Lung microvascular endothelial cell (primary cell): ENCODE data around the gene CHL1. TPM values are rescaled to one million over a fixed set of nuclear protein-coding genes. Genes with fewer than 3 reads are reported as not detected.

Source experiments
- DNase-seq, 2 donors: peaks; one replicate each; pipeline versions ENCODE4 v3.0.0 to v3.0.0-alpha.2; 2010; ENCODE audit warnings: low read depth in 2 of 2
- total RNA-seq: library from RNA; depleted of rRNA; stranded (reverse); fragments of >200 nt; gene quantifications from 2 replicates; pipeline ENCODE4 v1.2.1, GENCODE V29; 2014

The CHL1 gene, protein sequence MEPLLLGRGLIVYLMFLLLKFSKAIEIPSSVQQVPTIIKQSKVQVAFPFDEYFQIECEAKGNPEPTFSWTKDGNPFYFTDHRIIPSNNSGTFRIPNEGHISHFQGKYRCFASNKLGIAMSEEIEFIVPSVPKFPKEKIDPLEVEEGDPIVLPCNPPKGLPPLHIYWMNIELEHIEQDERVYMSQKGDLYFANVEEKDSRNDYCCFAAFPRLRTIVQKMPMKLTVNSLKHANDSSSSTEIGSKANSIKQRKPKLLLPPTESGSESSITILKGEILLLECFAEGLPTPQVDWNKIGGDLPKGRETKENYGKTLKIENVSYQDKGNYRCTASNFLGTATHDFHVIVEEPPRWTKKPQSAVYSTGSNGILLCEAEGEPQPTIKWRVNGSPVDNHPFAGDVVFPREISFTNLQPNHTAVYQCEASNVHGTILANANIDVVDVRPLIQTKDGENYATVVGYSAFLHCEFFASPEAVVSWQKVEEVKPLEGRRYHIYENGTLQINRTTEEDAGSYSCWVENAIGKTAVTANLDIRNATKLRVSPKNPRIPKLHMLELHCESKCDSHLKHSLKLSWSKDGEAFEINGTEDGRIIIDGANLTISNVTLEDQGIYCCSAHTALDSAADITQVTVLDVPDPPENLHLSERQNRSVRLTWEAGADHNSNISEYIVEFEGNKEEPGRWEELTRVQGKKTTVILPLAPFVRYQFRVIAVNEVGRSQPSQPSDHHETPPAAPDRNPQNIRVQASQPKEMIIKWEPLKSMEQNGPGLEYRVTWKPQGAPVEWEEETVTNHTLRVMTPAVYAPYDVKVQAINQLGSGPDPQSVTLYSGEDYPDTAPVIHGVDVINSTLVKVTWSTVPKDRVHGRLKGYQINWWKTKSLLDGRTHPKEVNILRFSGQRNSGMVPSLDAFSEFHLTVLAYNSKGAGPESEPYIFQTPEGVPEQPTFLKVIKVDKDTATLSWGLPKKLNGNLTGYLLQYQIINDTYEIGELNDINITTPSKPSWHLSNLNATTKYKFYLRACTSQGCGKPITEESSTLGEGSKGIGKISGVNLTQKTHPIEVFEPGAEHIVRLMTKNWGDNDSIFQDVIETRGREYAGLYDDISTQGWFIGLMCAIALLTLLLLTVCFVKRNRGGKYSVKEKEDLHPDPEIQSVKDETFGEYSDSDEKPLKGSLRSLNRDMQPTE (N-terminal part only)
- total RNA-seq: not detected in 2 replicates

DNA sequence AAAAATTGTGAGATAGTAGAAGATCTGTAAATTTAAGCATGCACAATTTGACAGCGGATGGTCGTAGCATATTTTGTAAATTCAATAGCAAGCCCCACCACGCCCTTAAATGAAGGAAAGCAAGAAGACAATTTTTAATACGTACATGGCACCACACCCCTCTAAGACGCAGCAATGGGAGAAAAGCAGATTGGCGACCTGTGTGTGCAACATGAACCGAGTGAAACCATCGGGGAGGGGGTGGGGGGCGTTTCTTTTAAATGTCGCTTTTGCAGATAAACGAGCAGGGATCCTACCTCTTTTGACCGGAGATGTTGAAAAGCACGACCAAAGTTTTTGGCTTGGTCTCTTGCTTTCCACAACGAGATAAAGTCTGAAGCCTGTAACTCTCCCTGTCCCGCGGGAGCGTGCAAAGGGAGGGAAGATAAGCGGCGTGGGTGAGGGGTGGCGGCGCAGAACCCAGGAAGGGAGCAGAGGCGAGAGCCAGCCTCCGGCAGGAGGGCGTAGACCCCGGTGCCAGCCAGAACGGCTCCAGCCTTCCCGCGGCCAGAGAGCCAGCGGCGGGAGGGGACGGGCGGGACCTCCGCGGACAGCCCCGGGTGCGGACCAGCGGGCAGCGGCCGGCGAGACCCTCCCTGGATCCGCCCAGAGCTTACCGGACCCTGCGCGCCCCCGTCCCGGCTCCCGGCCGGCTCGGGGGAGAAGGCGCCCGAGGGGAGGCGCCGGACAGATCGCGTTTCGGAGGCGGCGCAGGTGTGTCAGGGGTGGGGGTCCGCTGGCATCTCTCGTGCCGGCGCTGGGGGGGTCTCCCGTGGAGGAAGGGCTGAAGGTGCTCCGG, at the start of gene CHL1:
CHL1 (plus strand) TSS at position 453 of the 838 bp plus-strand sequence. CDS start 123,014 bp downstream, outside the sequence.
- DNase-seq: no peak

DNA sequence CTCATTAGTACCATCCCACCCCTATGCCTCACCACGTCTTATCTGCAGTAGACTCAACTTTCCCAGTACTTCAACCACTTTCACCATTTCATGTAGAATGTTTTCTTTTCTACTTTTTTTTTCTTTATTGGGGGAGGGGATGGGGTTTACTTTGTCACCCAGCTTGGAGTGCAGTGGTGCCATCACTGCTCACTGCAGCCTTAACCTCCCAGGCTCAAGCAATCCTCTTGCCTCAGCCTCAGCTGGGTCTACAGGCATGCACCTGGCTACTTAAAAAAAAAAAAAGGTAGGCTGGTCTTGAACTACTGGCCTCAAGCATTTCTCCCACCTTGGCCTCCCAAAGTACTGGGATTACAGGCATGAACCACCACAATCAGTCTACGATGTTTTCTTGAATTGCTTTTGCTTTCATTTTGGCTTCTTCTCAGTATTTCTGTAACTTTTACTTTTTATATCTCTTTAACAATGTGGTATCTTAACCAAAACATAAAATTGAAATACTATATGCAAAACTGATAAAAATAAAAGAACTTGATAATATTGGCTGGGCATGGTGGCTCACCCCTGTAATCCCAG, 44.9 kb upstream of the CHL1 start:
- no peak for DNase-seq

DNA sequence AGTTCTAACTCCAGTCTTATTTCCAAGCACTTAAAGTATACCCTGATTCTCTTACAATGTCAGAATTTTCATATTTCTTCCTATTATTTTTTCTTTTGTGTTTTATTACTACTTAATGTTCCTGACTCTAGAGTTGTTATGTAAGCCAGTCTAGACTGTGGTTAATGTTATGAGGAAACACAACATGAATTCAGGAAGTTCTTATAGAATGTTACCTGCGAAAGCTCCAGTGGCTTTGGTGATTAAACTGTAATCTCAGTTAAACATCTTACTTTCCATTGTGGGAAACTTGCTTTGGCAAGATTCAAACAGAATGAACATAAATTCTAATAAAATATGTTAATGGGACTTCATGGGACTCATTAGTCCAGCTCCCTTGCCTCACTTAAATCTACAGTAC, 36.6 kb upstream of the CHL1 start:
- DNase-seq: no peak

DNA sequence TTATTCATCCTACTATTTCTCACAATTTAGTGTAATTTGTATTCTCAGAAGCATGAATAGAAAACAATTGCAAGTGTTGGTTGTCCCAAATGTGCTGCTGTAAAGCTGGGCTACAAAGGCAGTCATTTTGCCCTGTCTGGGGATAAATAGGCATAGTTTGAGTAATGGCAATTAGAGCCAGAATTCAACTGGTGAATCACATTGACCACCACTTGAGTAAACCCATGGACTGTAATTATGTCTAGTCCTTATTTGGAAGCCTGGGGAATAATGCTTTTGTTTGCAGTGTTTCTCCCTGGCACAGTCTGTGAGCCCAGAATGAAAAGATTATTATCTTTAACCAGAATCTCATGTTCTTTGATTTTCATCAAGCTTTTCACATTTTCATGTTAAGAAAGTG, 30.5 kb upstream of the CHL1 start:
- DNase-seq: no peak

DNA sequence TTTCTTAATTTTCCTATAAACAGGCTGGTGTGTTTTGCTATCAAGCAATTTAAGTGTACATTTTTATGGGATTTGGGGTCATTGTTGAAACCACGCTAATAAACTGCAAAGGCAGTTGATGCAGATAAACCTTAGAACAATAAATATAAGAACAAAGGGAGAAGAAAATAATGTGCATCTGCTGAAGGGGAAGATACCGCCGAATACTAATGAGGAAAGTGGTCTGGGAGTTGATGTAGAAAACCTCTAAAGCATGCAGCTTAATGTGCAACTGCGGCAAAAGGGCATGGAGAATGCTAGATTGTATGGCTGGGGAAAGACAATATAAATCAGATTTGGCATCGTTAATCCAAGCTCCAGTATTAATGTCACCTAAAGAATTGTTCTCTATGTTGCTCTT, 29.8 kb upstream of the CHL1 start:
- no peak for DNase-seq

DNA sequence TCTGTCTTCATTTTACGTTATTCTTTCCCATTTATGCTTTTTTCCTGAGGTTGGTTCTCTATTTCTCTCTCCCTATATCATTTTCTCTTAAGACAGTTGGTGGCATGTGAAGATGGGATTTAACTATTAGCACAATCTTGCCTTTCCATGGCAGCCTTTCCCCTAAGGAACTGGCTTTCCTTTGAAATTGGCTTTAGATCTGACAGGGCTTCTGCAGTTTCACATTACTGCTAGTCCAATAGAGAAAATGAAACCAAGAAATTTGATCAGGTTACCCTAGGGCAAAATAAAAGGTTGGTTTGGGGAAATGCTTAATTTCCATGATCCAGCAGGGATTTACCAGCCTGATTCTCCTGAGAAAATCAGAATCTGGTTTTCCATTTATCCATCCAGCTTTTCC, 22.7 kb upstream of the CHL1 start:
- DNase-seq: no peak

DNA sequence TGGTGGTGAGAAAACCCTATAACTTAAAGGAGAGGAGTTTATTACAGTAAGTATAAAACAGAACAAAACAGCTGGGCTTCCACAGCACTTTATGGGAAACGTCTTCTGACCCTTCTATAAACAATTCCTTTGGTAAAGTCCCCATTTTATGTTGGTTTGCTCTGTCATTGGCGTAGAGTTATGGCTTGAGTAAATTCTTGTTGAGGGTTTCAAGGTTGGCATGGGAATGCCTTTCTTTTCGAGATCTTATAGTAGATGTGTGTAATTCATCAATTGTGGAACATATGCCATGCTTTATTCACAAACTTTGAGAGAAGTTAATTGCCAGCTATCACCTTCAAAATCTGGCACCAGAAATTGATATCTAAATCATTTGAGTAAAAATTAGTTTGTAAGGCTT, 11.6 kb upstream of the CHL1 start:
- no peak for DNase-seq

DNA sequence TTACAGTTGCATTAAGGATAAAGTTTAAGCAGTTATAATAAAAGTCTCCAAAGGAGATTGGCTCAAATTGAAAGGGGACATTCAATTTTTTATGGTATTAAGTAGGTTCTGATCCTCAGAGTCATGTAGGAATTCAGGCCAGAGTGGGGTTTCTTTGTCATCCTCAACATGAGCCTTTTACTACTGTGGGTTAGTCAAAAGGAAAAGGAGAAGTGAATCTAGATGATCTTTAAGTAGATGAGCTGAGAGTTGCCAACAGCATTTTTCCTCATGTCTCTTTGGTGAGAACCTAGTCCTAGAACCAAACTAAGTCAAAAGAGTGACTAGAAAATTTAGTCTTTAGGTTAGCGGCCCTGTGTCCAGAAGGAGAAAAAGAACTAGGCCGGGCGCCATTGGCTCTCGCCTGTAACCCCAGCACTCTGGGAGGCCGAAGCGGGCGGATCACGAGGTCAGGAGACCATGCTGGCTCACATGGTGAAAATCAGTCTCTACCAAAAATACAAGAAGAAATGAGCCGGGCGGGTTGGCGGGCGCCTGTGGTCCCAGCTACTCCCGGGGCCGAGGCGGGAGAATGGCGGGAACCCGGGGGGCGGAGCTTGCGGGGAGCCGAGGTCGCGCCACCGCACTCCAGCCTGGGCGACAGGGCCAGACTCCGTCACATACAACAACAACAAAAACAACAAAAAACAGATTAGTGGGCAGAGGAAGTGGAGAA, 4.2 kb upstream of the CHL1 start:
- DNase-seq: no peak

DNA sequence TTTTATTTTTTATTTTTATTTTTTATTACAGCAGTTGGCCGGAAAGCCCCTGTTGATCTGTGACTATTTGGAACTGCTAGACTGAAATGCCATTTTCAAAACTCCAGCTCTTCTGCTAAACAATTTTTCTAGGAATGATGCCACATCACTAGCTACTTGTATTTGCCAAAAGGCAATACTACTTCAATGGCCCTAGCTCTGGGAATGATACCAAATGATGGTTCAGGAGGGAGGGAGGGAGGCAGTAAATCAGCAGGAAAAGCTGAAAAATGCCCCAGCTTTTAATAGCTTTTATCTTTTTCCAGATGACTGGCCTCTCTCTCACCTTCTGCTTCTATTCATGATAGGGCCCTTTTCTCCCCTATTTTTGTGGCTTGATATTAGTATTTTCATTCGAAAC, 2.6 kb upstream of the CHL1 start:
- no peak for DNase-seq

DNA sequence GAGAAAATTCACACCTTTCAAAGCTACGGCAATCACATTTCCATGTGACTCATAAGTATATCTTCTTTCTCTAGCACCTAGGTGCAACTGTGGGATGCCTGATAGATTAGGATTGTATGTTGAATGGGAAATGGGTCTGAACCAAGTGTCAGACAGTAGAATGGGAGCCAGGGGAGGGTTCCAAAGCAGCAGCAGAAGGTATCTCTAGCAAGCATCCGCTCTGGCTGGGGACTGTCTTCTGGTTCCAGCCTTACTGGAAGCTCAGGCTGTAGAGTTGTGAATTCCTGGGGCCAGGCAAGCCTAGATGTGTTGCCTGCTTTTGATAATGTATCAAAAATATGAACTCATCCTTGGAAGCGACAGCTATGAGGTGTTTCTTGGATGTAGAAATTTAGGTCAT, 2.1 kb upstream of the CHL1 start:
- no peak for DNase-seq

DNA sequence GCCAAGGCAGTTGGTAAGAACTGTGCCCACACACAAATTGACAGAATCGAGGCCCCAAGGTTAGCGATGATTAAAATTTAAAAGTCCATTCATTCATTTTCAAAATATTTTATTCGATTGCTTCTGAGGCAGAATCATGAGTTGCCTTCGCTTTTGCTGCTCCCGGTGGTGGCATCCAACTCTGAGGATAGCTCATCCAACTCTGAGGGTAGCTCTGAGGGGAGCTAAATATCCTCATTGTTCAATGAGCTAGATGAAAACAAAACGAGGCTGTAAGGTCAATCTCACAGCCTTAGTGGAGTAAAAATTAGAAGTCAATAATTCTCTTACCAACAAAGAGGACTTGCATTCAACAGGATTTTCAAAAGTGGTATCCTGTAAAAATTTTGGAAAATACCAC, 897 bp upstream of the CHL1 start:
- no peak for DNase-seq

DNA sequence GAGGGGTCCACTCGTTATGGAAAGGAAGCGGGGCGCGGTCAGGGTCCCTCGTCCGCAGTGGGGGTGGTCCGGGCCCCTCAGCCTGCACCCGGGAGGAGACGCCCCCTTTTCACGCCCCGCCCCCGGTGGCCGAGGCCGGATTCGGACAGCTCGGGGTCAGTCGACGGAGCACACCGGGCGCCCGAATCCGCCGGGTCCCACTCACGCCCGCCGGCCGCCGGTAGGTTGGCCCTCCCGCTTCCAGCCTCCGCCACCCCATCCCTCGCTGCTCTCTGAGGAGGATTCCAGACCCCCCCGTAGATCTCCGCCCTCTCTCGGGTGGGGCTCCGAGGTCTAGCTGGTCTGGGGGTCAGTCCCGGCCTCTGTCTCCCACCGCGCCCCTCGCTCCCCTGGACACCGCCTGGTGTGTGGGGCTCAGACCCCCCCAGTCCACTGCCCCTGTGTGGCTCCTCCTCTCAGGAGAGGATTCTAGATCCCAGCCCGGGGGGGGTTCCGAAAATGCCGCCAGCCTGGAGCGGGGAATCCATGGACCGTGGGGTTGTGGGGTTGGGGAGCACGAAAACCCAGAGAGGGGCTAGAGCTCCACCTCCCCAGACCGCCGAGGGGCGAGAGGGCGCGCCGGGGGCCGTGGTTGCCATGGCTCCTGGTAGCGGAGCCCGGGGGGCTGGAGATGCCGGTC, 725 bp downstream of the CHL1 start:
- DNase-seq: no peak

DNA sequence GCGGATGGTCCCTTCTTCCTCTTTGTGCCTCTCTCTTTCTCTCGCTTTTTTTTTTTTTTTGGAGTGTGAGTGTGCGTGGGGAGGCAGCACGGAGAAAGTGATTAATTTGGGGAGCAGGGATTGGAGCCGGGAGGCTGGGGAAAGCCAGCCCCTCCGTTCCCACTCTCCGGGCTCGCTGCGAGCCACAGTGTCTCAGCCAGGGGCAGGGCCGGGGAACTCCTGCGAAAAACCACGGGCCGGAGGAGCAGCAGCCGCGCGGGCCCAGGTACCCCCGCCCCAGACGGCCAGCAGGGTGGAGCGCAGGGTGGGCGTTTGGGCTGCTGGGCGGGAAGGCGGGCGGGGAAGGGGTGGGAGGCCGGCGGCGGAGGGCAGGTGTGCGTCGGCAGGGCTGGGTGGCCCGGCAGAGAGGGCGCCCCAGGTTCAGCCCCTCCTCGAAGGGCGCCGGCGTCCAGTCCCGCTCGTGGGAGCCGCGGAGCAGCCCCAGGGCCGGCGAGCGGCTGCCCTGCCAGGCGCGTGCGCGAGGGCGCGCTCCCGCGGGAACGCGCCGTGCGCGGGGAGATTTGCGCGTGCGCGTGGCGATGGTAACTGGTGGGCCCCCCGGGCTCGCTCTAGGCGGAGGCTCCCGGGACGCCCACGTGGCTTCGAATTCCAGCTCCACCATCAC, 1.4 kb downstream of the CHL1 start:
- DNase-seq: no peak

DNA sequence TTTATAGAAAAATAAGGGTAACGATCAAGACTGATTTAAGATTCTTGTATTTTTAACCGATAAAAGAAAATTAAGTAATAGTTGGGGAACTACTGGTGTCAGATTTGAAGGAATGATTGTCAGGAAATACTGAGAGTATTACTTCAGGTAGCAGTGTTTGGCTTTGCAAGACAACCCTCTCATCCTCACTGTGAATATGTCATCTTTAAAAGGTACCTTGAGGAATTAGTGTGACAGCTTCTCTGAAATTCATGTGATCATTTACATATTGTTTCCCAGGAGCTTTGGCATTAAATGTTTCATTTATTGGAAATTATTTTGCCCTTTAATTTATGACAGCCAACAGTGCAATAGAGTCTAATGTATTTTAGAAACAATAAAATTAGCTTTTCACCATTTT, 3.3 kb downstream of the CHL1 start:
- no peak for DNase-seq

DNA sequence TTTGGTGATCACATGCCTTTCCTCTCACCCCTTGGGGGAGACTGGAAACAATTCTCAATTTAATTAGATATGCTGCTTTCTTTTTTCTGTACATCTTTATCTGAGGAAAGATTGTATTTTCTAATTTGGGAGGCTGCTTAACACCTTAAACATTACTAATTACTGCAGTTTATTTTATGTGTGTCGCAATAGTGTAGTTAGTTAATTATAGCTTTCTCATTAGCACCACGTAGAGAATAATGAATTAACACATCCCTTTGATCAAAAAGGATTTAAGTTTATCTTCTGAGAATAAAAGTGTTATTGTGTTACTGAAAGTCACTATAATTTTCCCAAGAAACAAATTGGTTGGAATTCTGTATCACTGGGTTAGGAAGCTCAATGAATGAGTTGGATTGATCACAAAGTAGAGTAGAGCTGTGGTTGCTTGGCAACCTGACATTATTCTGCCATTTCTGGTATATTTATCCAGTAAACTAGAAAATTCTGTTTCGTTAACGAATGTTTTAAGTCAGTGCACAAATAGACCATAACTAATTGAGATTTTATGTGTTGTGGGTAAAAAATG, 4.3 kb downstream of the CHL1 start:
- DNase-seq: no peak

DNA sequence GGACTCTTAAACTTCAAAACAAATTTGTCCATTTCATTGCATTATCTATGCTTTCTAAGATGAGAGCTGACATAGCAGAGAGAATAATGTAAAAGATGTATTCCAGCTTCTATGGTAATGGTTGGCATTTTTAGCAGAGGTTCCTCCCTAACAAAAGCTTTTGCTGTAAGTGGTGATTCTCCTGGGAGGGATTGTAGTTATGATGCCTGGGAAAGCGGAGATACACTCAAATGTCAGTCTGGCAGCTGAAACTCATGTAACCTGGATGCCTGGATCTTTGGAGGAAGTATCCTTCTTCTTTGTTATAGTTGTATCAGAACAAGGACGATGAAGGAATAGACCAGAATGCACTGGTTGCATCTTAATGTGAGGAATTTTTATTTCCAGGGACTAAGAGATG, 7.5 kb downstream of the CHL1 start:
- DNase-seq: no peak

DNA sequence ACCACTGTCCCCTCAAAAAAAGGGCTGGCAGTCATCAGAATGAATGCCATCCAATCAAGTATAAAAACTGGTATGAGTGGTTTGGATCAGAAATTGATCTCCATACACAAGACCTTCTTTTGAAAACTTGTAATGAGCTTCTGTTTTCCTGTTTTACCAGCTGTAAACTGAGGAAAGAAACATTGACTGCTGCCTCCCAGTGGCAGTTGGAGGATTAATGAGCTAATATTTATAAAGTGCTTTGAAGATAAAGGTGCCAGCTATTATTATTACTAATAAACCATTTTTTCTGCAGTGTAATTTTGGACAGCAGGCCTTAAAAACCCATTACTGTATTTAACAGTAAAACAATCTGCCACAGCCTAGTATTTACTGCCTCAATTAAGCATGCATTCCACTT, 11.4 kb downstream of the CHL1 start:
- DNase-seq: no peak

DNA sequence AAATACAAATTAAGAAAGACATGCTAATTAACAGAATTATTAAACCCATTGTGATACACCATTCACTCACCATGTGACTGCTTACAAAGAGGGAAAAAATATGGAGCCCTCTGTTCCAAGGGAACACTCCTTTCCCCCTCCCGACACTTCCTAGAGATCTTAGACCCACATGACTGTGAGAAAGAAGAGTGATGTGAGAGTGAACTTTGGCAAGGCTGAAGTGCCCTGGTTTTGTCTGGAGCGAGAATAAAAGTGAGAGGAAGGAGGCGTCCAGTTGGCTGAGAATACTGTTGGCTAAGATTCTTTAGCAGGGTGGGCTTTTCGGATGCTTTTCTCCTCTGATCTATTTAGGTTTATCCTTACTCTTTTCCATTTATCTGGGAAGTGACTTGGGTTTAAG, 14.1 kb downstream of the CHL1 start:
- no peak for DNase-seq

DNA sequence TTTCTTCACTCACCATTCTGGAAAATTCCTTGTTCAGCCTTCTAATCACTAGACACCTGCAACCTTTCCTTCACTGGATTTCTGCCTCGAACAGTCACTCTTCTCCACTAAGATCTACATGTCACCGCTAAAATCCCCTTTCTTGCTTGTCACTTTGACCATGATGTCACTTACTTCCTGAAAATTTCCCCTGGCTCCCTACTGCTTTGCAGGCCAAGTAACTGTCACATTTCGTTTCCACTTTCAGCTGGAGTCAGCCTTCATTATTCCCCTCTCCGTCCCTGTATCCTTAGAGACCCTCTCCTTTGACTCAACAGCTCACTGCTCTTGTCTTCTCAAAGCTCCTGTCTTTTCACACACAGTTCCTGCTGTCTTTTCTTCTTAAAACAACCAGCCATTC, 15.9 kb downstream of the CHL1 start:
- DNase-seq: no peak
